Colonic mucosa (tissue), 4 donors: ENCODE data around the gene KLK10. TPM values are rescaled to one million over a fixed set of nuclear protein-coding genes. Genes with fewer than 3 reads are reported as not detected.

Experiments
- DNase-seq: peaks from one replicate; pipeline ENCODE4 v3.0.0-alpha.2; 2020
- H3K27ac ChIP-seq: fragments of 200-600 bp; one replicate; pipeline ENCODE4 v1.8.0; 2021
- H3K27me3 ChIP-seq: fragments of 200-600 bp; one replicate; pipeline ENCODE4 v1.8.0; 2021
- H3K36me3 ChIP-seq: fragments of 200-600 bp; one replicate; pipeline ENCODE4 v1.8.0; 2021
- H3K4me1 ChIP-seq: fragments of 200-600 bp; one replicate; pipeline ENCODE4 v1.8.0; 2021; ENCODE audit warnings: mild to moderate bottlenecking
- H3K4me3 ChIP-seq: fragments of 200-600 bp; one replicate; pipeline ENCODE4 v1.8.0; 2021
- H3K9ac ChIP-seq, 2 donors: one replicate each; pipeline ENCODE4 v1.7.0; 2013; ENCODE audit warnings: control low read depth in 2 of 2, low read depth in 2 of 2, low read length in 2 of 2
- H3K9me3 ChIP-seq: fragments of 200-600 bp; one replicate; pipeline ENCODE4 v1.8.0; 2021
- intact Hi-C: fragments of 100-400 bp; cut with DNase I; formaldehyde crosslinking; loops from one replicate; pipeline ENCODE4 v1.14.1; 2022
- total RNA-seq, 2 donors: library from RNA; stranded (reverse); fragmentation: NEBNext Ultra II Directional in 1 of 2; extraction: Animal tissue kit (Norgen Biotek cat#: 25700) in 1 of 2; gene quantifications; one replicate each; pipeline ENCODE4 v1.2.1, GENCODE V29; 2021
- TF ChIP-seq, protein P1 (sequence below): fragments of 200-600 bp; IDR thresholded peaks from one replicate; pipeline ENCODE4 v1.8.0; 2022; ENCODE audit warnings: antibody characterized with exemption, mild to moderate bottlenecking
- donor health status: healthy.
- donor health status: DM: no; HTN: no; CAD: no.
- donor health status: DM: no; HTN: no; CAD: no.

The KLK10 gene
- total RNA-seq, 2 donors from 2014 or later: 0.40 to 1.1 TPM

DNA sequence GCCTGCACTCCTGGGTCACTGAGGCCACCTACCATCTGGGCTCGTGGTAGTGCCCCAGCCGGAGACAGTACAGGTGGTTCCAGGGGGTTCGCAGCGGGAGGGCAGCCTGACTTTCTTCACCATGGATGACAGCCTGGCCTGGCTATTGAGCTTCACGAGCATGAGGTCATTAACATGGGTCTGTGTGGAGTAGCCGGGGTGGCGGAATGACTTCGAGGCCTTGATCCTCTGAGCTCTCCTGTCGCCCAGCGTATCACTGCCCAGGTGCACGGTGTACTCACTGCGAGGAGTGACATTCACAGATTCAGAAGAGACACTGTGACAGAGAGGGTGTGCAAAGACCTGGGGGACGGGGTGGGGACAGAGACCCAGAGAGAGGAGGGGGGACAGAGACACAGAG is 39.3 kb downstream of the KLK10 start:
- no peaks in the 10 kb centered on the region for H3K36me3 ChIP-seq
- intact Hi-C loops: no loop called here
- H3K27me3 ChIP-seq: no peaks in the 10 kb centered on the region

DNA sequence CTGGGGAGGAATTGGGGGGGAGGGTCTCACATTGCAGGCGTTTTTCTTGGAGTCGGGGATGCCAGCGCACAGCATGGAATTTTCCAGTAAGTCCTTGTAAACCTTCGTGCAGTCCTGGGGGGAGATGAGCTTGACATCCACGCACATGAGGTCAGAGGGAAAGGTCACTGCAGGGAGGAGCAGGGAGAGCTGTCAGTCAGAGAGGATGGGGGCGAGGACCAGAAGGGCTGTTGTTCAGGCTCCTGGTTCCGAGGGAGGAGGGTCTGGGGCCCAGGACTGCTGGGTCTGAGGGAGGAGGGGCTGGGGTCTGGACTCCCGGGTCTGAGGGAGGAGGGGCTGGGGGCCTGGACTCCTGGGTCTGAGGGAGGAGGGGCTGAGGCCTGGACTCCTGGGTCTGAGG is 39.8 kb downstream of the KLK10 start:
- DNase-seq: no peak
- Histone ChIP-seq H3K27me3 (no peaks in the 10 kb centered on the region), H3K27ac (no peak overlapping the region), H3K9me3 (no peaks in the 10 kb centered on the region), H3K4me1 (no peaks in the 10 kb centered on the region), H3K9ac (no peak overlapping the region), H3K36me3 (no peaks in the 10 kb centered on the region), H3K4me3 (no peak overlapping the region)
- intact Hi-C loops: no loop called here
- TF ChIP-seq, protein P1, sequence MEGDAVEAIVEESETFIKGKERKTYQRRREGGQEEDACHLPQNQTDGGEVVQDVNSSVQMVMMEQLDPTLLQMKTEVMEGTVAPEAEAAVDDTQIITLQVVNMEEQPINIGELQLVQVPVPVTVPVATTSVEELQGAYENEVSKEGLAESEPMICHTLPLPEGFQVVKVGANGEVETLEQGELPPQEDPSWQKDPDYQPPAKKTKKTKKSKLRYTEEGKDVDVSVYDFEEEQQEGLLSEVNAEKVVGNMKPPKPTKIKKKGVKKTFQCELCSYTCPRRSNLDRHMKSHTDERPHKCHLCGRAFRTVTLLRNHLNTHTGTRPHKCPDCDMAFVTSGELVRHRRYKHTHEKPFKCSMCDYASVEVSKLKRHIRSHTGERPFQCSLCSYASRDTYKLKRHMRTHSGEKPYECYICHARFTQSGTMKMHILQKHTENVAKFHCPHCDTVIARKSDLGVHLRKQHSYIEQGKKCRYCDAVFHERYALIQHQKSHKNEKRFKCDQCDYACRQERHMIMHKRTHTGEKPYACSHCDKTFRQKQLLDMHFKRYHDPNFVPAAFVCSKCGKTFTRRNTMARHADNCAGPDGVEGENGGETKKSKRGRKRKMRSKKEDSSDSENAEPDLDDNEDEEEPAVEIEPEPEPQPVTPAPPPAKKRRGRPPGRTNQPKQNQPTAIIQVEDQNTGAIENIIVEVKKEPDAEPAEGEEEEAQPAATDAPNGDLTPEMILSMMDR: no peak

More for the DNA sequence above, 39.3 kb downstream of the KLK10 start:
- no peak for DNase-seq
- Histone ChIP-seq H3K9me3 (no peaks in the 10 kb centered on the region), H3K4me1 (no peaks in the 10 kb centered on the region), H3K4me3 (no peak overlapping the region), H3K9ac (no peak overlapping the region), H3K27ac (no peak overlapping the region)
- TF ChIP-seq, protein P1: no peak

DNA sequence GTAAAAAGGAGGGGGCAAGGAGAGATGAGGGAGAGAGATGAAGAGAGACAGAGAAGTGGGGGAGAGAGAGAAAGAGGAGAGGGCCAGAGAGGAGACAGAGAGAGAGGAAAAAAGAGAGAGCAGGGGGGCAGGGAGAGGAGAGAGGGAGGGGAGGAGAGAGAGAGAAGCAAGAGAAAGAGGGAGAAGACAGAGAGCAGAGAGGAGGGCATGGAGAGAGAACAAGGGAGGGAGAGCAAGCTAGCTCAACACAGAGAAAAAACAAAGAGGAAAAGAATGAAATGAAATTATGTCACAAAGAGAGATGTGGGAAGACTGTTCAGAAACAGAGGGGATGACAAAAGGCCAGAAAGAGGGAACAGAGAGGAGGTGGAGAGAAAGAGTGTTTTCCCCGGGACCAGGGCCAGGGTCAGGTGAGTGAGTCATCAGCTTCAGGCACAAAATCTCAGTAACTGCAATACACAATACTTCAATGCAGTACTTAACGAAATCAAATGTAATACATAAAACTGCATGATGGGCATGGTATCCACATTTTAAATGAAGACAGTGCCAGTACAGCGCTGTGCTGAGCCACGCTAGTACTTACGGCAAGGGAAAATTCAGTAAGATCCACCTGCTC is 40.6 kb downstream of the KLK10 start:
- H3K9ac ChIP-seq: no peak overlapping the region
- H3K36me3 ChIP-seq: no peaks in the 10 kb centered on the region
- H3K4me3 ChIP-seq: no peak overlapping the region
- intact Hi-C loops: no loop called here
- H3K27me3 ChIP-seq: no peaks in the 10 kb centered on the region
- no peak for DNase-seq
- H3K9me3 ChIP-seq: no peaks in the 10 kb centered on the region
- TF ChIP-seq, protein P1: no peak
- no peaks in the 10 kb centered on the region for H3K4me1 ChIP-seq
- no peak overlapping the region for H3K27ac ChIP-seq

DNA sequence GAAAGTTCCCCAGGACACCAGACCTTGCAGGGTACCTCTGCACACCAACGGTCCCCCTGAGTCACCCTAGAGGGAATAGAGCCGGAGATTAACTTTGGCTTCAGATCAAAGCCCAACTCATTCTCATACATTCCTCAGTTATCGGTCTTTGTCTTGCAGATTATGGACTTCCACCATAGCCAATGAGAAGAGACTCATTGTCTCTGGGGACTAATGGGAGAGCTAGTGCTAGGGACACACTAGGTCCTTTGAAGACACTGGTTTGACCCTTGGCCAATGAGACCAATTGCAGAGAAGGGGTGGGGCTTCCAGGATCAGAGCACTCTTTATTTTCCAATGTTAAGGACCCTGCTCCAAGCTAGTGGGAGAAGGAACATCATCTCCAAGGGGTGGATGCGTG is 41.9 kb downstream of the KLK10 start:
- DNase-seq: no peak
- no peaks in the 10 kb centered on the region for H3K9me3 ChIP-seq
- intact Hi-C loops: no loop called here
- no peaks in the 10 kb centered on the region for H3K36me3 ChIP-seq
- TF ChIP-seq, protein P1: no peak
- no peak overlapping the region for H3K9ac ChIP-seq
- no peaks in the 10 kb centered on the region for H3K4me1 ChIP-seq
- H3K27ac ChIP-seq: no peak overlapping the region
- H3K27me3 ChIP-seq: no peaks in the 10 kb centered on the region
- no peak overlapping the region for H3K4me3 ChIP-seq

DNA sequence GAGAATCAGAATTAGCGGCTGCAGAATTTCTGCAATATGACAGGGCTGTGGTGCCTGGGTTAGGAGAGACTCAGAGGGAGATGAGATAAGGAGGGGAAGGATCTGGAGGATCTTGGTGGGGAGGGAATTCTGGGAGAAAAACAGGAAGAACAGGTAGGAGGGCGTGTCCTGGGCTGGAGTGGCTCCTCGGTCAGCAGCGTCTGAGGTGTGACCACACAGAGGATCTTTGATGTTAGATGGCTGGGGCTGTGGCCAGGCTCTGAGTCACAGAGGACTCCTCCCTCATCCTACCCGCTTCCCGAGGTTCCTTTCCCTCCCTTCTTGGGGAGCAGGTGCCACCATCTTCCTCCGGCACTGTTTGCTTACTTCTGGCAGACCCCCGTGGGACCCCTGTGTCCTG is 43.7 kb downstream of the KLK10 start:
- Histone ChIP-seq H3K27ac (no peak overlapping the region), H3K9ac (no peak overlapping the region), H3K4me3 (no peak overlapping the region), H3K9me3 (no peaks in the 10 kb centered on the region), H3K27me3 (no peaks in the 10 kb centered on the region), H3K36me3 (no peaks in the 10 kb centered on the region), H3K4me1 (no peaks in the 10 kb centered on the region)
- peak; percentile 19 for DNase-seq
- intact Hi-C loops: no loop called here
- TF ChIP-seq, protein P1: no peak
